HFF-Myc (cell line): ENCODE data around the gene HLX.
A peak's percentile ranks its signal among the peaks of the same experiment; 100 is the strongest.

Source experiments
- DNase-seq: peaks from one replicate; pipeline ENCODE4 v3.0.0-alpha.2; 2011; ENCODE audit warnings: low read depth; ENCODE audit errors: extremely low read depth
- H3K4me3 ChIP-seq: replicated peaks from 2 replicates; pipeline ENCODE4 v1.5.1; 2011; ENCODE audit warnings: low read depth, mild to moderate bottlenecking, control low read depth, low read length
- TF ChIP-seq, protein P1 (sequence below): IDR thresholded peaks from 2 replicates; pipeline ENCODE4 v1.5.1; 2012; ENCODE audit warnings: mild to moderate bottlenecking, low read depth, low read length, control low read depth; ENCODE audit errors: missing control alignments

Gene HLX

DNA sequence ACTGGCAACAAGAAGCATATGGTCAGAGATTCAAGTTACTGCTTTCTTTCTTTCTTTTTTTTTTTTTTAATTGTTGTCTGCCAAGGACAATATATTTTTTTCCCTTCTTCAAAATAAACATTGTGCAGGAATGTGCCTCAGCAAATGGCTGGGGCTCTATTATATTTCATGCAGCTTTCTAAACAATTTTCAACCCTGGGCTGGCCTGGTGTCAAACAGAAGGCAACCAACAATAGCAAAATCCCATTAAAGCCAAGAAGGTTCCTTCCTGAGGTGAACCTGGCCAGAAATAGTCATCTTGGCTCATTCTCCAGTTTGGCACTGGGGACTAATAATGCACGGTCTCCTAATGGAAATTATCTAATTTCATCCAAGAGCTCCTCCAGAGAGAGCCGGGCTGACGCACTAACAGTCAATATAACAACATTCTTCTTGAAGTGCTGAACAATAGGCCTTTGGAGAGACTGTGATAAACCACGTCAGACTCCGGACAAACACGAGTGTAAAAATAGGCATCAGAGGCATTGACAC lies 35.7 kb upstream of the HLX start:
- TF ChIP-seq, protein P1, sequence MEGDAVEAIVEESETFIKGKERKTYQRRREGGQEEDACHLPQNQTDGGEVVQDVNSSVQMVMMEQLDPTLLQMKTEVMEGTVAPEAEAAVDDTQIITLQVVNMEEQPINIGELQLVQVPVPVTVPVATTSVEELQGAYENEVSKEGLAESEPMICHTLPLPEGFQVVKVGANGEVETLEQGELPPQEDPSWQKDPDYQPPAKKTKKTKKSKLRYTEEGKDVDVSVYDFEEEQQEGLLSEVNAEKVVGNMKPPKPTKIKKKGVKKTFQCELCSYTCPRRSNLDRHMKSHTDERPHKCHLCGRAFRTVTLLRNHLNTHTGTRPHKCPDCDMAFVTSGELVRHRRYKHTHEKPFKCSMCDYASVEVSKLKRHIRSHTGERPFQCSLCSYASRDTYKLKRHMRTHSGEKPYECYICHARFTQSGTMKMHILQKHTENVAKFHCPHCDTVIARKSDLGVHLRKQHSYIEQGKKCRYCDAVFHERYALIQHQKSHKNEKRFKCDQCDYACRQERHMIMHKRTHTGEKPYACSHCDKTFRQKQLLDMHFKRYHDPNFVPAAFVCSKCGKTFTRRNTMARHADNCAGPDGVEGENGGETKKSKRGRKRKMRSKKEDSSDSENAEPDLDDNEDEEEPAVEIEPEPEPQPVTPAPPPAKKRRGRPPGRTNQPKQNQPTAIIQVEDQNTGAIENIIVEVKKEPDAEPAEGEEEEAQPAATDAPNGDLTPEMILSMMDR: no peak
- DNase-seq: peak; percentile 30

DNA sequence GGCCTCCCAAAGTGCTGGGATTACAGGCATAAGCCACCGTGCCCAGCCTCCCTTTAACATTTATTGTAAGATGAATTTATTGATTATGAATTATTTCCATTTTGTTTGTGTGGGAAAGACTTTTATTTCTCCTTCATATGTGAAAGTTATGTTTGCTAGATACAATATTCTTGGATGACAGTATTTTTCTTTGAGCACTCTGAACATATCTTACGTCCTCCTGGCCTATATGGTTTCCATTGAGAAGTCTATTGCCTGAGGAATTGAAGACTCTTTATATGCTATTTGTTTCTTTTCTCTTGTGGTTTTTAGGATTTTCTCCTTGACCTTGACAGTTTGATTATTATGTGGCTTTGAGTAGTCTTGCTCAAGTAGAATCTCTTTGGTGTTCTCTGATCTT lies 26.8 kb upstream of the HLX start:
- TF ChIP-seq, protein P1: no peak
- H3K4me3 ChIP-seq: no peak overlapping the region
- DNase-seq: no peak

More for the DNA sequence above, 35.7 kb upstream of the HLX start:
- H3K4me3 ChIP-seq: no peak overlapping the region

DNA sequence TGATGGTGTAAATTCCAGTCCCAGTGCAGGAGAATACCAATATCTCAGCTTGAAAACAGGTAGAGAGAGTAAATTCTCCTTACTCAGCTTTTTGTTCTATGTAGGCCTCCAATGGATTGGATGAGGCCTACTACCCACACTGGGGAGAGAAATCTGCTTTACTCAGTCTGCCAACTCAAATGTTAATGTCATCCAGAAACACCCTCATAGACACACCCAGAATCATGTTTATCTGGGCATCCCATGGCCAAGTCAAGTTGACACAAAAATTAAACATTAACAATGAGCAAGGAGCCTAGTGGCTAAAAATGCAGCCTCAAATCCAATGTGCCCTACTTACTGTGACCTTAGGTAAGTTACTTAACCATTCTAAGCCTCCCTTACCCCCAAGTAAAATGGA lies 6.9 kb upstream of the HLX start:
- TF ChIP-seq, protein P1: no peak
- H3K4me3 ChIP-seq: no peak overlapping the region
- DNase-seq: no peak

DNA sequence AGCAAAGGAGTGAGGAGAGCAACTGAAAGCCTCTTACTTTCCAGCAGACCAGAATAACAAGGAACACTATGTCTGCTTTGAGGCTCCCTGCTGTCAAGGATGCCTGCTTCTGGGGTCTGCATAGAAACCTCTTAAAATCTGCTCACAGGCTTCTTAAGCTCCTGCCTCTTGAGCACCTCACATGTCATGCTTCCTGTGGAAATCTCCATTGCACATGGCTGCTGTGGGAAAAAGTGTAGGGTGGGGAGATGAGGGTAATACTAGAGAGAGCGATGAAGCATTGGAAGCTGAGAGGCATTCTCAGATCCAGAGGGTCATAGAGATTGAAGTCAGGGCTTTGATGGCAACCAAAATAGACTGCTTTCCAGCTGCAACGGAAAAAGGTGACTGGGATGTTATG lies 6.2 kb upstream of the HLX start:
- no peak for DNase-seq
- TF ChIP-seq, protein P1: no peak
- no peak overlapping the region for H3K4me3 ChIP-seq

DNA sequence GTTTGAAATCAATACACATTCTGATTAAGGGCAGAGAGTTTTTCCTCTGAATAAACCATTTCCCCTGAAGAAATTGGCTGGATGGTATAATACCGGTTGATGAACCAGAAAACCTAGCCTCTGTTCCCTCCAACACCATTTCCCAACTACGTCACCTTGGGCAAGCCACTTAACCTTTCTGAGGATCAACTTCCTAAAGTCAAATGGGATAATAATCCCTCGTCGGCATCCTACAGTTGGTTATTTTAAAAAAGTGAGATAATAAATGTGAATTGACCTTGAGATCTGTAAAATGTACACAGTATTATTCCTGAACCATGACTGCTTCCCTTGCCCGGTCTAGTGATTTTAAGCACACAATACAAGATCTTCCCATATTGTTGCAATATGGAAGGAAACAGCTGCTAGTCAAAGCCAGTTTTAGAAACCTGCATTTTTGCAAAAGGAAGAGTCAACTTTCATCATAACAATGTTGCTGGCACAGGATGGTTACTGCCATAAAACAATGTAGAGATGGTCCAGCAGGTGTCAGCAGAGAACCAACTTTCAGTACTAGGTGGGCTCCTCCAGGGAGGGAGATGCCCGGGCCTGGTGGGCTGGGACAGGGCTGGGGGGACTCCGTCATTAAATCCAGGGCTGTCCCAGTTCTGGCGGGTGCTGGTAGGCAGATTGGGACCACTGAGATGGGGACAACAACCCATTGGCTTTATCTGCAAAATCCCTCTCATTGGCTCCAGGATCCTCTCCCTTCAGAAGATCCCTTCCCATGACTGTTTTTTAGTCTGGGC lies 5.2 kb upstream of the HLX start:
- TF ChIP-seq, protein P1: peak; percentile 68
- DNase-seq: peak; percentile 45

DNA sequence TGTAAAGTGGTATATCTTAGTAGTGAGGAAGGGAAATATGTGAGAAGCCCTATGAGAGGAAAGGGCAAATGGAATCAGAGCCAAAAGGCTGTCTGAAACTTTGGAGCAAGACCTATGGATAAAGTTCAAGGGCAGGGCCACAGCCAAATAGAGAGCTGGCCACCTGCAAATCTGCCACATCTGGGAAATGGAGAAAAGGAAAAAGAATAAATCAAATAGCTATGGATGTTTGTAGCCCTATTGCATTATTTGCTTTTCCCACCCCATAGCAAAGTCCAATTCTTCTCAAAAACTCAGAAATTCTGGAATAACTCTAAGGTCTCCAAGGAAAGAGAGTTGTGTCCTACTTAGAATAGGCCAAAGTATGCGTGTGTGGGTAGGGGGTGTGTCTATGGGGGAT lies 4.0 kb upstream of the HLX start:
- no peak overlapping the region for H3K4me3 ChIP-seq
- no peak for DNase-seq

More for the DNA sequence above, 5.2 kb upstream of the HLX start:
- no peak overlapping the region for H3K4me3 ChIP-seq

More for the DNA sequence above, 4.0 kb upstream of the HLX start:
- TF ChIP-seq, protein P1: no peak
